Spleen (tissue), 11 donors: ENCODE data around the gene TRPV4. TPM values are rescaled to one million over a fixed set of nuclear protein-coding genes. Genes with fewer than 3 reads are reported as not detected.

Experiments used
- DNase-seq: peaks from one replicate; pipeline ENCODE4 v3.0.0-alpha.2; 2020
- H3K27ac ChIP-seq, 8 donors: fragments of 200-600 bp; sonication (generic) in 7 of 8; 1 replicate in 4 of 8; 2 replicates in 4 of 8; pipeline versions ENCODE4 v1.5.0 to v1.8.0; 2016 to 2021; ENCODE audit warnings: inconsistent platforms in 4 of 8, mild to moderate bottlenecking in 4 of 8, moderate library complexity in 1 of 8
- H3K27me3 ChIP-seq, 7 donors: fragments of 200-600 bp; sonication (generic) in 6 of 7; replicated peaks in 1 of 7; 1 replicate in 4 of 7; 2 replicates in 3 of 7; pipeline versions ENCODE4 v1.5.0 to v1.8.0; 2016 to 2021; ENCODE audit warnings: inconsistent platforms in 3 of 7, mild to moderate bottlenecking in 1 of 7
- H3K36me3 ChIP-seq, 6 donors: fragments of 200-600 bp; sonication (generic) in 5 of 6; 1 replicate in 4 of 6; 2 replicates in 2 of 6; pipeline versions ENCODE4 v1.5.0 to v1.8.0; 2016 to 2021; ENCODE audit warnings: inconsistent platforms in 2 of 6
- H3K4me1 ChIP-seq, 6 donors: fragments of 200-600 bp; sonication (generic) in 5 of 6; 1 replicate in 3 of 6; 2 replicates in 3 of 6; pipeline versions ENCODE4 v1.5.0 to v1.8.0; 2016 to 2021; ENCODE audit warnings: inconsistent platforms in 3 of 6
- H3K4me3 ChIP-seq, 8 donors: fragments of 200-600 bp; sonication (generic) in 7 of 8; 1 replicate in 4 of 8; 2 replicates in 4 of 8; pipeline versions ENCODE4 v1.5.0 to v1.8.0; 2016 to 2021; ENCODE audit warnings: inconsistent platforms in 4 of 8, mild to moderate bottlenecking in 4 of 8, moderate library complexity in 2 of 8
- H3K9me3 ChIP-seq, 8 donors: fragments of 200-600 bp; sonication (generic) in 7 of 8; 1 replicate in 4 of 8; 2 replicates in 4 of 8; pipeline versions ENCODE4 v1.5.0 to v1.8.0; 2016 to 2021; ENCODE audit warnings: inconsistent platforms in 4 of 8
- CTCF ChIP-seq, 11 experiments: fragments of 200-600 bp in 7 of 11; fragments of 450-650 bp in 4 of 11; sonication (generic) in 4 of 11; IDR thresholded peaks in 8 of 11; conservative IDR thresholded peaks in 3 of 11; 1 replicate in 7 of 11; 2 replicates in 4 of 11; pipeline versions ENCODE4 v1.4.0 to v1.8.0; 2016 to 2021; ENCODE audit warnings: antibody characterized with exemption in 11 of 11, inconsistent platforms in 4 of 11, mild to moderate bottlenecking in 1 of 11
- POLR2A ChIP-seq, 3 donors: fragments of 450-650 bp; IDR thresholded peaks; one replicate each; pipeline ENCODE4 v1.5.1; 2017; ENCODE audit warnings: antibody characterized with exemption in 3 of 3, mild to moderate bottlenecking in 1 of 3
- POLR2AphosphoS5 ChIP-seq, 3 donors: sonication (generic); formaldehyde crosslinking; IDR thresholded peaks; one replicate each; pipeline ENCODE4 v1.5.1; 2017; ENCODE audit warnings: antibody characterized with exemption in 3 of 3
- WGBS, 5 donors: extraction: QIAGEN DNeasy Blood & Tissue Kit in 3 of 5; methylation state at CpG; one replicate each; pipeline versions ENCODE4 v1.1.5 to v1.1.7; 2013 to 2018; 5-methylcytosine and 5-hydroxymethylcytosine counted together
- intact Hi-C: fragments of 100-400 bp; cut with DNase I; formaldehyde crosslinking; loops from one replicate; pipeline ENCODE4 v1.15.0; 2023; ENCODE audit warnings: low total_unique reads
- polyA plus RNA-seq, 3 donors: library from polyadenylated mRNA; stranded (reverse); fragments of 200-250 nt; gene quantifications; one replicate each; pipeline ENCODE4 v1.2.1, GENCODE V29; 2013
- total RNA-seq, 7 donors: library from RNA; depleted of rRNA in 3 of 7; stranded (reverse); fragments of >200 nt in 3 of 7; fragmentation: NEBNext Ultra II Directional in 4 of 7; extraction: Animal tissue kit (Norgen Biotek cat#: 25700) in 4 of 7; gene quantifications; one replicate each; pipeline versions ENCODE4 v1.1.0 to v1.2.1, GENCODE V29; 2016 to 2021
- donor health status: healthy with polysubstance abuse.
- donor health status: DM: no; HTN: no; CAD: no; lungs with moderate emphysema.
- donor health status: DM: no; HTN: no; CAD: no.
- donor health status: Bipolar disorder and iron deficiency.
- donor health status: healthy.
- donor health status: DM: no; HTN: no; CAD: no.
- donor health status: DM: yes; HTN: yes; CAD: no.

The TRPV4 gene
- total and polyA plus RNA-seq, 10 donors, result 0.49 to 8.0 (median 4.4) TPM

- Histone ChIP-seq H3K36me3 (no peaks in the 10 kb centered on the region), H3K4me3 (no peak overlapping the region), H3K4me1 (no peaks in the 10 kb centered on the region), H3K27ac (no peak overlapping the region), H3K27me3 (peaks cover 0 to 14% (median 0%) of the 10 kb centered on the region in 7 donors), H3K9me3 (no peaks in the 10 kb centered on the region)
- 72 to 89% (median 75%) methylated on average over 9 to 20 of the region's 20 CpGs for WGBS, 5 donors
- TF ChIP-seq POLR2AphosphoS5 (IDR thresholded peaks at IDR 0.05), result no peak
- no peak for TF ChIP-seq POLR2A (IDR thresholded peaks at IDR 0.05)
- no peak for TF ChIP-seq CTCF (IDR thresholded peaks at IDR 0.05 in 8 of 11, conservative IDR thresholded peaks at IDR 0.05 in 3 of 11)
- no peak for DNase-seq
- intact Hi-C loops, result no loop called here
Observed at GRCh38 chr12:109814600-109815150, 18.5 kb downstream of the TRPV4 start.

- Histone ChIP-seq H3K9me3 (no peaks in the 10 kb centered on the region), H3K36me3 (no peaks in the 10 kb centered on the region), H3K4me3 (no peak overlapping the region), H3K27ac (no peak overlapping the region), H3K27me3 (peaks cover 0 to 14% (median 0%) of the 10 kb centered on the region in 7 donors), H3K4me1 (no peaks in the 10 kb centered on the region)
- intact Hi-C loops, result no loop called here
- TF ChIP-seq POLR2AphosphoS5 (IDR thresholded peaks at IDR 0.05), result no peak
- TF ChIP-seq POLR2A (IDR thresholded peaks at IDR 0.05), result no peak
- no peak for TF ChIP-seq CTCF (IDR thresholded peaks at IDR 0.05 in 8 of 11, conservative IDR thresholded peaks at IDR 0.05 in 3 of 11)
- DNase-seq, result no peak
- WGBS, 5 donors, result 84 to 96% (median 92%) methylated on average over 6 of the region's 6 CpGs
Observed at GRCh38 chr12:109813810-109814416, 19.3 kb downstream of the TRPV4 start.

- no peaks in the 10 kb centered on the region for H3K4me1 ChIP-seq
- TF ChIP-seq POLR2AphosphoS5 (IDR thresholded peaks at IDR 0.05) (no peak), POLR2A (IDR thresholded peaks at IDR 0.05) (no peak), CTCF (IDR thresholded peaks at IDR 0.05 in 8 of 11, conservative IDR thresholded peaks at IDR 0.05 in 3 of 11) (no peak)
- DNase-seq, result no peak
- H3K27ac ChIP-seq, result no peak overlapping the region
- H3K4me3 ChIP-seq, result no peak overlapping the region
- intact Hi-C loops, result no loop called here
- no peaks in the 10 kb centered on the region for H3K9me3 ChIP-seq
- WGBS, 5 donors, result 74 to 84% (median 77%) methylated on average over 5 of the region's 5 CpGs
- H3K36me3 ChIP-seq, result no peaks in the 10 kb centered on the region
- no peaks in the 10 kb centered on the region for H3K27me3 ChIP-seq
Observed at GRCh38 chr12:109811624-109811995, 21.6 kb downstream of the TRPV4 start.

GRCh38 chr12:109810954-109811623 is 22.1 kb downstream of the TRPV4 start:
- no peaks in the 10 kb centered on the region for H3K9me3 ChIP-seq
- no peaks in the 10 kb centered on the region for H3K4me1 ChIP-seq
- H3K27ac ChIP-seq, result no peak overlapping the region
- DNase-seq, result no peak
- intact Hi-C loops, result no loop called here
- TF ChIP-seq POLR2A (IDR thresholded peaks at IDR 0.05), result no peak
- TF ChIP-seq CTCF (IDR thresholded peaks at IDR 0.05 in 8 of 11, conservative IDR thresholded peaks at IDR 0.05 in 3 of 11), result no peak
- no peaks in the 10 kb centered on the region for H3K36me3 ChIP-seq
- WGBS, 5 donors, result 88 to 92% (median 89%) methylated on average over 10 of the region's 10 CpGs
- no peak overlapping the region for H3K4me3 ChIP-seq
- H3K27me3 ChIP-seq, result no peaks in the 10 kb centered on the region
